ENCODE measurements around the gene HMCES.
A peak's percentile ranks its signal among the peaks of the same experiment; 100 is the strongest.
"Not testable (repeated sequence)": the region's sequence is repeated elsewhere in the genome, so short reads cannot be mapped to it uniquely, and the experiment has no call there.

The HMCES gene

DNA sequence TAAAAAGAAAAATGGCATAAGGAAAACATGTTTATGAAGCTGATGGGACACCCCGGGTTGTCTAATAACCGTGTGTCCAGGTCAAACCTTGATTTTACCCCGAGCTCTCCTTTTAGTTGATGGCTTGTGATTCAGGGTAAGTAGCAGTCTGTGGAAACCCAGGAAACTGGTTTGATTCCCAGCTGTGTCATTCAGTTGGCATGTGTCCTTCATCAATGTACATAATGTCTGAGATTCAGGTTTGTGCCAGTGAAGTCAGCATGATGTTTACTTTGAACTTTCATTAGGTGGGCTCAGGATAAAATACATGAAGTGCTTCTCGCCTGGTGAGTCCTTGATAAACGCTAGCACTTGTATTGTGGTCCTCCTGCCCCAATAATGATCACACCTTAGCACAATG is 33.5 kb upstream of the HMCES start:
- Histone ChIP-seq H3K4me3 (ENCODE audit: low read length) (no peak overlapping the region), H3K9ac (ENCODE audit: low read depth, low read length) (no peak overlapping the region), H3K9me3 (ENCODE audit: insufficient read depth, low read depth, low read length) (no peaks in the 10 kb centered on the region), H3K4me1 (ENCODE audit: insufficient read depth, low read length) (peaks cover under 1% of the 10 kb centered on the region; the same call in 1 of the 2 replicates), H3K27me3 (ENCODE audit: insufficient read depth, low read length) (no peaks in the 10 kb centered on the region), H3K27ac (ENCODE audit: low read length) (no peak overlapping the region), H3K36me3 (ENCODE audit: insufficient read depth, low read depth, low read length) (no peaks in the 10 kb centered on the region)

DNA sequence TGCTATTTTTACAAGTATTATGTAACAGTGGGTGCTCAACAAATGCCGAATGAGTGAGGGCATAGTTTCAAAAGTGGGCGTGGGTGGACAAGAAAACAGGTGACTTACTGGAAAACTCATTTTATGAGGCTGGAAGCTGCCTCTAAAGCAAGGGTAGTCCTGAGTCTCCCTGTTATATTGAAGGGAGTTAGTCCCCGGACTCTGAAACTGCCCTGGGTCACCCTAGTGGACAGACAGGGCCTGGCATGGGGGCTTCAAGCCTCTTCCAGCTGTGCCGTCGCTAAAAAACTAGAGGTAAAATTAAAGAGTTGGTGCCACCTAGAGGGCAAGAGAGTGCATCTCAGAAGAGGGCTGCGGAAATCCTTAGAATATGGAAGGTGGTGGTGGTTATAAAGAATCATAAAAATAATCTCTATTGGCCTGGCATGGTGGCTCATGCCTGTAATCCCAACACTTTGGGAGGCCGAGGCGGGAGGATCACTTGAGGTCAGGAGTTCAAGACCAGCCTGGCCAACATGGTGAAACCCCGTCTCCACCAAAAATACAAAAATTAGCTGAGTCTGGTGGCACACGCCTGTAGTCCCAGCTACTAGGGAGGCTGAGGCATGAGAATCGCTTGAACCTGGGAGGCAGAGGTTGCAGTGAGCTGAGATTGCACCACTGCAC is 32.9 kb upstream of the HMCES start:
- not testable (repeated sequence) for H3K27ac ChIP-seq (ENCODE audit: low read length)

DNA sequence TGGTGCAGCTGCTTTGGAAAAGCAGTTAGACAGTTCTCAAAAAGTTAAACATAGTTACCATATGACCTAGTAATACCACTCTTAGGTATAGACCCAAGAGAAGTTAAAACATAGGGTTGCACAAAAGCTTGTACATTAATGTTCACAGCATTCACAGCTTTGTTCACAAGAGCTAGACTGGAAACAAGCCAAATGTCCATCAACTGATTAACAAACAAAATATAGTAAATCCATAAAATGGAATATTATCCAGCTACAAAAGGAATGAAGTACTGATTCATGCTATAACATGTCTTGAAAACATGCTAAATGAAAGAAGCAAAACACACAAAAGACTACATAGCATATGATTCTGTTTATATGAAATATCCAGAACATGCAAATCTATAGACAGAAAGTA is 32.0 kb upstream of the HMCES start:
- H3K9ac ChIP-seq (ENCODE audit: low read depth, low read length), result no peak overlapping the region
- H3K36me3 ChIP-seq (ENCODE audit: insufficient read depth, low read depth, low read length), result no peaks in the 10 kb centered on the region
- H3K27me3 ChIP-seq (ENCODE audit: insufficient read depth, low read length), result no peaks in the 10 kb centered on the region
- no peak overlapping the region for H3K27ac ChIP-seq (ENCODE audit: low read length)
- no peak overlapping the region for H3K4me3 ChIP-seq (ENCODE audit: low read length)
- H3K4me1 ChIP-seq (ENCODE audit: insufficient read depth, low read length), result peaks cover 4% of the 10 kb centered on the region; the same call in 1 of the 2 replicates
- no peaks in the 10 kb centered on the region for H3K9me3 ChIP-seq (ENCODE audit: insufficient read depth, low read depth, low read length)

More for the DNA sequence above, 32.9 kb upstream of the HMCES start:
- H3K9me3 ChIP-seq (ENCODE audit: insufficient read depth, low read depth, low read length); H3K4me3 ChIP-seq (ENCODE audit: low read length); H3K4me1 ChIP-seq (ENCODE audit: insufficient read depth, low read length); H3K9ac ChIP-seq (ENCODE audit: low read depth, low read length); H3K27me3 ChIP-seq (ENCODE audit: insufficient read depth, low read length); H3K36me3 ChIP-seq (ENCODE audit: insufficient read depth, low read depth, low read length): not testable (repeated sequence)

DNA sequence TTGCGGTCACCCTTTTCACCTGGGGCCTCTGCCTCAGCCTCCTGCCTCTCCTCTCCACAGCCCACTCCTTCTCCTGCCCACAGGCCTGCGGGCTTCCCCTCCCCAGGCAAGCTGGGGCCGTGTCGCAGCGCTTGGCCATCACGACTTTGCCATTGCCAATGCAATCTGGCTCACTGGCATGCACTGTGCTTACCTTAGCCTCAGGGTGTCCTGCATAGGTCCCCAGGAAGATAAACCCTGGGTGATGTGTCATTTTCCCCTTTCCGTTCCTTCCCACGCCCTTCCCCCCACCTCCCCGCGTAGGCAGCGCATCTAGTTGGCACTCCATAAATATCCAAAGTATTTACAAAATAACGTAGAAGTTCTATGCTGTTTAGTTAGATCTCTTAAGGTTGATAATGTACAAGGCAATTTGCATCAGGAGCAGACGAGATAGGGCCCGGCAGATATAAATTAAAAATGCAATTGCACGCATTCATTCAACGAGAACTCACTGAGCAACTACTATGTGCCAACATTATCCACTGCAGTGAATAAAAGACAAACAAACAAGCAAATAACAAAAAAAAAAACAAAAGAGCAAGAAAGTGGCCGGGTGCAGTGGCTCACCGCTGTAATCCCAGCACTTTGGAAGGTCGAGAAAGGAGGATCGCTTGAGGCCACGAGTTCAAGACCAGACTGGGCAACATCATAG is 30.2 kb upstream of the HMCES start:
- peaks cover 4% of the 10 kb centered on the region; the same call in 1 of the 2 replicates for H3K4me1 ChIP-seq (ENCODE audit: insufficient read depth, low read length)
- no peak overlapping the region for H3K27ac ChIP-seq (ENCODE audit: low read length)
- no peaks in the 10 kb centered on the region for H3K27me3 ChIP-seq (ENCODE audit: insufficient read depth, low read length)
- H3K9me3 ChIP-seq (ENCODE audit: insufficient read depth, low read depth, low read length), result no peaks in the 10 kb centered on the region
- peak overlapping the region; percentile 85; the same call in 1 of the 2 replicates for H3K9ac ChIP-seq (ENCODE audit: low read depth, low read length)
- H3K36me3 ChIP-seq (ENCODE audit: insufficient read depth, low read depth, low read length), result peaks cover 16% of the 10 kb centered on the region
- H3K4me3 ChIP-seq (ENCODE audit: low read length), result peak overlapping the region; percentile 92

DNA sequence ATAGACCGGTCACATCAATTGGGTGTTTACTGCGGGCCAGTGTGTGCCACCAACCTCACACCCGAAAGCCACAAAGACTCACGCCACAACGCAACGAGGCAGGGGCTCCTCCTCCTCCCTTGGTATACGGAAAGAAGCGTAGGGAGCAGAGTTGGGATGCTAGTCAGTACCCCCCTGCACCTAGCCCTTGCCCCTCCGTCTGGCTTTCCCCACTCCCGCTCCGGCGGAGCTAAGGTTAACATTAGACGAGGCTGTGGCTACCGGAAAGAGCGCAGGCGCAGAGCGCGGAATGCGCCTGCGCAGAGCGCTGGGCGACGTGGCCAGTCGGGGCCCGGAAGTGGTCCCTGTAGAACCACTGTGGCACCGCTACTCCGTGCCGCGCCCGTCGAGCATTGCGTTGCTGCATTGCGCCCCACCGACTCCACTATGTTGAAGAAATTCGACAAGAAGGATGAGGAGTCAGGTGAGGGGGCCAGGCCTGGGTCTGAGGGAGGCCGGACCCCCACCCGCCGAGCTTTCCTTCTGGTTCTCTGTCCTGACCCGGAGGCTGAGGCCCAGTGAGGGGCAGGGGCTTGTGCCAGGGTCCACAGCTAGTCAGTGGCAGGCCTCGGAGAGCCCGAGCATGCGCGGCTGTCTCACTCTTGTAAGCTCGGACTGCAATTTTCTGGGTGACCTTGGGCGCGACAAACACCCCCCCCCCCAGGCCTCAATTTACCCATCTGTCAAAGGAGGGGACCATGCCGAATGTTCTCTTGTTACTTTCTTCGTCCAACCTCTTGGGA is 29.2 kb upstream of the HMCES start, which contains the start of gene COPG1:
Gene COPG1 (plus strand): TSS at position 323 of the 782 bp plus-strand sequence. CDS start 104 bp downstream, at position 427.
- H3K27ac ChIP-seq (ENCODE audit: low read length), result peak within 1 kb of the TSS; percentile 12

DNA sequence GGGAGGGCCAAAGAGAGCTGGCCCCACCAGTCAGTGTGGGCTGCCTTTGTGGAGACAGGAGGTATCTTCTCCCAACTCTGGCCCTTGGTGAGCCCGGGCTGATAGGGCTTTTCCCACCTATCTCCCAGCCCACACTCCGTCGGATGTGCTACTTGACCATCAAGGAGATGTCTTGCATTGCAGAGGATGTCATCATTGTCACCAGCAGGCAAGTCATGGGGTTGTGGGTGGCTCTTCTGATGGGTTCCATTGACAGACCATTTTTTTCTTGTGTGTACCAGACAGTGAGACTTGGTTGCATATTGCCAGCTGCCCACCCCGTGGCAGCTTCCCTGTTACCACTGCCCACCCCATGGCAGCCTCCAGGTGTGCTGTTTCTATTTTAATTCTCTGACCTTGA is 25.9 kb upstream of the HMCES start:
- H3K36me3 ChIP-seq (ENCODE audit: insufficient read depth, low read depth, low read length), result peaks cover 56% of the 10 kb centered on the region
- H3K9me3 ChIP-seq (ENCODE audit: insufficient read depth, low read depth, low read length), result no peaks in the 10 kb centered on the region
- H3K27ac ChIP-seq (ENCODE audit: low read length), result no peak overlapping the region
- no peaks in the 10 kb centered on the region for H3K27me3 ChIP-seq (ENCODE audit: insufficient read depth, low read length)
- H3K4me1 ChIP-seq (ENCODE audit: insufficient read depth, low read length), result peaks cover 4% of the 10 kb centered on the region; the same call in 1 of the 2 replicates
- no peak overlapping the region for H3K4me3 ChIP-seq (ENCODE audit: low read length)
- no peak overlapping the region for H3K9ac ChIP-seq (ENCODE audit: low read depth, low read length)

More for the DNA sequence above, 29.2 kb upstream of the HMCES start, which contains the start of gene COPG1:
- no peaks in the 10 kb centered on the region for H3K9me3 ChIP-seq (ENCODE audit: insufficient read depth, low read depth, low read length)
- peak within 1 kb of the TSS; percentile 85 for H3K9ac ChIP-seq (ENCODE audit: low read depth, low read length)
- H3K27me3 ChIP-seq (ENCODE audit: insufficient read depth, low read length), result no peaks in the 10 kb centered on the region
- peak within 1 kb of the TSS; percentile 92 for H3K4me3 ChIP-seq (ENCODE audit: low read length)
- peaks cover 4% of the 10 kb centered on the region; the same call in 1 of the 2 replicates for H3K4me1 ChIP-seq (ENCODE audit: insufficient read depth, low read length)
- H3K36me3 ChIP-seq (ENCODE audit: insufficient read depth, low read depth, low read length), result peaks cover 24% of the 10 kb centered on the region

DNA sequence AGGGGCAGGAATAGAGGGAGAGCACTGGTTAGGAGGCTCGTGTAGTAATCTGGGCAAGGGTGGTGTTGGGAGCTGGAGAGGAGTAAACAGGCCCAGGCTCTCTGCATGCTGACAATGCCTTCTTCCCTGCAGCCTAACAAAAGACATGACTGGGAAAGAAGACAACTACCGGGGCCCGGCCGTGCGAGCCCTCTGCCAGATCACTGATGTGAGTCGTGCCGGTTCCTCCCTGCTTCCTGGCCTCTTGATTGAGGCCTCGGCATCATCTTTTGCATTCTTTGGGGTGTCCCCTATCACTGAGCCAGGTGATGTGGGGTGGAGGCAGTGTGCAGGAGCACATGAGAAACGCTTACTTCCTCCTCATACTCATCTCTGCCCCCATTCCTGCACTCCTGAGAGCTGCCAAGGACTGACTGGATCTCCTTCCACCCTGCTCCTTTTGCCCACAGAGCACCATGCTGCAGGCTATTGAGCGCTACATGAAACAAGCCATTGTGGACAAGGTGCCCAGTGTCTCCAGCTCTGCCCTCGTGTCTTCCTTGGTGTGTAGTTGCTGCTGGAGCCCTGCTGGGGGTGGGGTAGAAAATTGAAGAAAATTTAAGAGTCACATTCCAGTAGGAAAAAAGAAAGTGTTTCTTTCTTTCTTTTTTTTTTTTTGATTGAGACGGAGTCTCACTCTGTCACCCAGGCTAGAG is 24.0 kb upstream of the HMCES start:
- Histone ChIP-seq H3K9ac (ENCODE audit: low read depth, low read length) (no peak overlapping the region), H3K27ac (ENCODE audit: low read length) (no peak overlapping the region), H3K27me3 (ENCODE audit: insufficient read depth, low read length) (no peaks in the 10 kb centered on the region), H3K4me1 (ENCODE audit: insufficient read depth, low read length) (peaks cover 4% of the 10 kb centered on the region; the same call in 1 of the 2 replicates), H3K36me3 (ENCODE audit: insufficient read depth, low read depth, low read length) (peaks cover 72% of the 10 kb centered on the region), H3K4me3 (ENCODE audit: low read length) (no peak overlapping the region), H3K9me3 (ENCODE audit: insufficient read depth, low read depth, low read length) (no peaks in the 10 kb centered on the region)

DNA sequence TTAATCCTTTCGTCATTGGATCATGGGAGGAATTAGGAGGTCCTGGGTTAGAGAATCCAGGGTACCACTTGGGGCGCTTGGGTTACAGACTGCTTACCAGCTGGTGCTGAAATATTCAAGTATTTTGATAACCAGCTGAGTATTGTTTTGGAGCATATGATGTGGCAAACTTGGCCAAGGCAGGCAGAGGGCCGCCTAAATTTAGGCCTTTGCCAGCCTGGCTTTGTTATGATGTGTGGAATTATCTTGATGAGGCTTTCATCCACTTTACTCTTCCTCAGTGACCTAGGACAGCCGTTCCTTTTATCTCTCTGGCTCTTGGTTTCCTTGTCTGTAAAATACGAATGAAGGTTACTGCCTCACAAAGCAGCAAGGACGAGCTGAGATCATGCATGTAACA is 22.4 kb upstream of the HMCES start:
- Histone ChIP-seq H3K4me3 (ENCODE audit: low read length) (no peak overlapping the region), H3K9ac (ENCODE audit: low read depth, low read length) (no peak overlapping the region), H3K4me1 (ENCODE audit: insufficient read depth, low read length) (no peaks in the 10 kb centered on the region), H3K27ac (ENCODE audit: low read length) (no peak overlapping the region), H3K36me3 (ENCODE audit: insufficient read depth, low read depth, low read length) (peaks cover 88% of the 10 kb centered on the region), H3K27me3 (ENCODE audit: insufficient read depth, low read length) (no peaks in the 10 kb centered on the region), H3K9me3 (ENCODE audit: insufficient read depth, low read depth, low read length) (no peaks in the 10 kb centered on the region)

DNA sequence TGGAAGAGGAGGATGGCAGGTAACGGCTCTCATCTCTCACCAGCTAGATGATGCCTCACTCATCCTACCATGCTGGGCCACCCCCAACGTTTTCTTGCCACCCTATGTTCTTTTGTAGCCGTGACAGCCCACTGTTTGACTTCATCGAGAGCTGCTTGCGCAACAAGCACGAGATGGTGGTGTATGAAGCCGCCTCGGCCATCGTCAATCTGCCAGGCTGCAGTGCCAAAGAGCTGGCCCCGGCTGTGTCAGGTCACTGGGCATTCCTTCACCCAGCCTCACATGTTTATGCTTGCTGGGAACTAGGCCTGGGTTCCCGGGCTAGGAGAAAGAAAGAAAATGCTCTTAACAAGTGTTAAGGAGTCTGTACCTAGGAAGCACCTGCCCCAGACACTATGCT is 21.1 kb upstream of the HMCES start:
- Histone ChIP-seq H3K9me3 (ENCODE audit: insufficient read depth, low read depth, low read length) (no peaks in the 10 kb centered on the region), H3K4me3 (ENCODE audit: low read length) (no peak overlapping the region), H3K36me3 (ENCODE audit: insufficient read depth, low read depth, low read length) (peaks cover 91% of the 10 kb centered on the region), H3K27me3 (ENCODE audit: insufficient read depth, low read length) (no peaks in the 10 kb centered on the region), H3K27ac (ENCODE audit: low read length) (no peak overlapping the region), H3K4me1 (ENCODE audit: insufficient read depth, low read length) (no peaks in the 10 kb centered on the region), H3K9ac (ENCODE audit: low read depth, low read length) (no peak overlapping the region)

DNA sequence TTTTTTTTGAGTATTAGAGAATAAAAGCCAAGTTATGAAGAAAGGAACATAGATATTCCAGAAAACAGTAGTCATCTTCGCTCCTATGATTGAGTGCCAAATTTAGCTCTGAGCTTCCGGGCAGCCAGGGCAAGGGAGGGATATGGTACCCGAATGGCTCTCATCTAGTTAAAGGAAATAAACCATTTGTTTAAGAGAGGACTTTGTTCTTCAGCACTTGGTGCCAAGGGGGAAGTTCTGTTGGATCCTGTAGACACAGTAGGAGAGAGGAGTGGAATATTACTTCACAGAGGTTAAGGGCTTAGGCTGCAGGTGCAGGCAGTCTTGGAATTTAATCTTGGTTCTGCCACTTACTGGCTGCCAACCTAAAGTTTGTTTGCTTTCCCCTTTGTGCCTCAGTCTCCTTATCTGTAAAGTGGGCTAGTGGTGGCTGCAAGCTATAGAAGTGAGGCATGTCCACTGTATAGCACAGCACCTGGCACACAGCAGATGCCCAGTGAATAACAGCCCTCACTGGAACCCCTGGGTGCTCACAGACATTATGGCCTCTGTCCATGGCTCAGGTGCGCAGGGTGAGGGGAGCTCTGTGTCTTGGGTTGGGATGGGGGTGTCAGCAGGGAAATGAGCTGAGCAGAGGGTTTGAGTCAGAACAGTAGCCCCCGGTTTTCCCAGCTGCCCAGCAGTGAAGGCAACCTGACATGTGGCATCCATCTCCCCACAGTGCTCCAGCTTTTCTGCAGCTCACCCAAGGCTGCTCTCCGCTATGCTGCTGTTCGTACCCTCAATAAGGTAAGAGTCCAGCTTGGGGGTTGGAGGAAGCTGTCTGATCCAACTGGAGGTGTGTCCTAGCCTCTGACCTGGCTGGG is 18.8 kb upstream of the HMCES start:
- H3K36me3 ChIP-seq (ENCODE audit: insufficient read depth, low read depth, low read length), result peaks cover 93% of the 10 kb centered on the region

More for the DNA sequence above, 18.8 kb upstream of the HMCES start:
- Histone ChIP-seq H3K27me3 (ENCODE audit: insufficient read depth, low read length) (no peaks in the 10 kb centered on the region), H3K27ac (ENCODE audit: low read length) (no peak overlapping the region), H3K9ac (ENCODE audit: low read depth, low read length) (no peak overlapping the region), H3K4me3 (ENCODE audit: low read length) (no peak overlapping the region), H3K4me1 (ENCODE audit: insufficient read depth, low read length) (no peaks in the 10 kb centered on the region), H3K9me3 (ENCODE audit: insufficient read depth, low read depth, low read length) (no peaks in the 10 kb centered on the region)

Data from iPS-20b (cell line).